Measurements from ENCODE around the gene SNX4. TPM values are rescaled to one million over a fixed set of nuclear protein-coding genes. Genes with fewer than 3 reads are reported as not detected.
"Not testable (repeated sequence)": the region's sequence is repeated elsewhere in the genome, so short reads cannot be mapped to it uniquely, and the experiment has no call there.

Gene SNX4
- total and polyA plus RNA-seq, 3 donors from 2014 or later, result 22.8 to 67.2 (median 60.7) TPM

GRCh38 chr3:125525153-125525552 is 5.2 kb upstream of the SNX4 start:
- TF ChIP-seq POLR2A (IDR thresholded peaks at IDR 0.05) (no peak), CTCF (IDR thresholded peaks at IDR 0.05) (no peak)
- H3K27ac ChIP-seq, result no peak overlapping the region
- H3K4me1 ChIP-seq, result no peaks in the 10 kb centered on the region
- DNase-seq, result no peak
- 86 to 97% methylated on average over 4 of the region's 4 CpGs for WGBS, 2 donors
- no peak overlapping the region for H3K4me3 ChIP-seq
- no peaks in the 10 kb centered on the region for H3K27me3 ChIP-seq
- no peaks in the 10 kb centered on the region for H3K9me3 ChIP-seq
- no peaks in the 10 kb centered on the region for H3K36me3 ChIP-seq (ENCODE audit: low read depth, missing control alignments)
- intact Hi-C loops (cut with DNase I; ENCODE audit: low total_unique reads), result no loop called here

- intact Hi-C loops (cut with DNase I; ENCODE audit: low total_unique reads); DNase-seq; H3K36me3 ChIP-seq (ENCODE audit: low read depth, missing control alignments); H3K9me3 ChIP-seq; H3K4me1 ChIP-seq; H3K27me3 ChIP-seq: not testable (repeated sequence)
- H3K27ac ChIP-seq, result peak overlapping the region; percentile 83 to 90
- peak overlapping the region; percentile 83 to 95 for H3K4me3 ChIP-seq
- WGBS, 2 donors, result 42 to 61% methylated on average over 15 of the region's 15 CpGs
Measured at GRCh38 chr3:125520563-125520919, 539 bp upstream of the SNX4 start.

GRCh38 chr3:125515421-125515820 is 4.6 kb downstream of the SNX4 start:
- no peak for DNase-seq
- H3K27ac ChIP-seq, result no peak overlapping the region
- no peaks in the 10 kb centered on the region for H3K36me3 ChIP-seq (ENCODE audit: low read depth, missing control alignments)
- no peak overlapping the region for H3K4me3 ChIP-seq
- H3K9me3 ChIP-seq, result no peaks in the 10 kb centered on the region
- no peaks in the 10 kb centered on the region for H3K27me3 ChIP-seq
- TF ChIP-seq POLR2A (IDR thresholded peaks at IDR 0.05) (no peak), CTCF (IDR thresholded peaks at IDR 0.05) (no peak)
- peaks cover 12% of the 10 kb centered on the region for H3K4me1 ChIP-seq
- intact Hi-C loops (cut with DNase I; ENCODE audit: low total_unique reads), result no loop called here

- H3K4me3 ChIP-seq, result no peak overlapping the region
- no peaks in the 10 kb centered on the region for H3K36me3 ChIP-seq (ENCODE audit: low read depth, missing control alignments)
- intact Hi-C loops (cut with DNase I; ENCODE audit: low total_unique reads), result no loop called here
- DNase-seq, result no peak
- peaks cover 7% of the 10 kb centered on the region for H3K4me1 ChIP-seq
- no peak for TF ChIP-seq POLR2A (IDR thresholded peaks at IDR 0.05)
- H3K9me3 ChIP-seq, result no peaks in the 10 kb centered on the region
- no peak overlapping the region for H3K27ac ChIP-seq
- WGBS, 2 donors, result 77 to 95% methylated on average over 6 of the region's 6 CpGs
- no peaks in the 10 kb centered on the region for H3K27me3 ChIP-seq
Measured at GRCh38 chr3:125513490-125514115, 6.4 kb downstream of the SNX4 start.

GRCh38 chr3:125512135-125512920 is 7.7 kb downstream of the SNX4 start:
- no peak overlapping the region for H3K27ac ChIP-seq
- no peak for DNase-seq
- no peak overlapping the region for H3K4me3 ChIP-seq
- peaks cover 7% of the 10 kb centered on the region for H3K4me1 ChIP-seq
- no peaks in the 10 kb centered on the region for H3K36me3 ChIP-seq (ENCODE audit: low read depth, missing control alignments)
- H3K9me3 ChIP-seq, result no peaks in the 10 kb centered on the region
- TF ChIP-seq CTCF (IDR thresholded peaks at IDR 0.05) (no peak), POLR2A (IDR thresholded peaks at IDR 0.05) (no peak)
- 78 to 81% methylated on average over 4 of the region's 4 CpGs for WGBS, 2 donors
- no peaks in the 10 kb centered on the region for H3K27me3 ChIP-seq
- intact Hi-C loops (cut with DNase I; ENCODE audit: low total_unique reads), result no loop called here

Measured in testis (tissue), 3 donors.